ENCODE results near the gene ABCC12. TPM values are rescaled to one million over a fixed set of nuclear protein-coding genes. Genes with fewer than 3 reads are reported as not detected.

The ABCC12 gene
- total and polyA plus RNA-seq, 2 of the 8 experiments (the other 6 are each of a cell fraction or from before 2014, with no cell fraction given), result 0.05 TPM; not detected in 1

GRCh38 chr16:48136547-48137360, 19.0 kb downstream of the ABCC12 start:
- no peak overlapping the region for H3K4me2 ChIP-seq (ENCODE audit: insufficient read depth in 1 of 2, low read depth in 2 of 2, low read length in 2 of 2)
- H2BK15ac ChIP-seq (ENCODE audit: low read length), result no peak overlapping the region
- H3K56ac ChIP-seq (replicated peaks; ENCODE audit: insufficient read length, low read depth, low read length), result no peak overlapping the region
- no peak overlapping the region for H2AK5ac ChIP-seq (ENCODE audit: low read depth, low read length)
- no peak overlapping the region for H4K8ac ChIP-seq (ENCODE audit: extremely low read depth, insufficient read depth, low read length)
- H3K18ac ChIP-seq (ENCODE audit: extremely low read depth, low read length), result no peak overlapping the region
- H3K4ac ChIP-seq (replicated peaks; ENCODE audit: insufficient read length, low read depth, low read length), result no peak overlapping the region
- H3K23ac ChIP-seq (ENCODE audit: insufficient read length), result no peak overlapping the region
- H3K23me2 ChIP-seq (ENCODE audit: low read depth, low read length), result no peaks in the 10 kb centered on the region
- DNase-seq (ENCODE audit: low read depth in 1 of 2, low spot score in 2 of 2) (no peak), FAIRE-seq (no peak)
- no peak overlapping the region for H2BK5ac ChIP-seq (ENCODE audit: low read depth, low read length)
- H3K9me3 ChIP-seq (ENCODE audit: insufficient read depth in 2 of 2, low read depth in 1 of 2, low read length in 1 of 2), result no peaks in the 10 kb centered on the region
- no peaks in the 10 kb centered on the region for H3K79me2 ChIP-seq (ENCODE audit: control insufficient read depth in 1 of 2, insufficient read depth in 2 of 2, low read length in 2 of 2)
- H2BK20ac ChIP-seq (ENCODE audit: low read length), result no peak overlapping the region
- H3K9ac ChIP-seq (replicated peaks in 1 of 4; ENCODE audit: extremely low read depth in 1 of 4, low read depth in 3 of 4, low read length in 3 of 4), result no peak overlapping the region
- no peak overlapping the region for H4K91ac ChIP-seq (replicated peaks; ENCODE audit: insufficient read length, low read length)
- H3K36me3 ChIP-seq (ENCODE audit: control insufficient read depth in 2 of 4, insufficient read depth in 4 of 4, low read length in 3 of 4), result no peaks in the 10 kb centered on the region; a peak in 1 of 8 replicates
- H3K4me3 ChIP-seq (ENCODE audit: extremely low read depth in 1 of 4, insufficient read depth in 2 of 4, low read depth in 3 of 4, low read length in 4 of 4), result no peak overlapping the region
- H3K79me1 ChIP-seq (ENCODE audit: low read depth, low read length), result no peaks in the 10 kb centered on the region
- no peak overlapping the region for H3K27ac ChIP-seq (ENCODE audit: low read depth, low read length)
- H4K5ac ChIP-seq (ENCODE audit: insufficient read length, low read depth, low read length), result no peak overlapping the region
- H4K20me1 ChIP-seq (replicated peaks in 1 of 2; ENCODE audit: control insufficient read depth in 1 of 2, insufficient read depth in 2 of 2, low read length in 2 of 2), result no peaks in the 10 kb centered on the region
- CTCF ChIA-PET (ENCODE audit: partially characterized antibody), result interaction anchor here (0.9 to 1.8 kb wide), 6 partner anchors 12 to 24 kb away, joined by 3 to 9 read pairs (median 4); no protein-coding TSS in a partner anchor
- no peaks in the 10 kb centered on the region for H3K27me3 ChIP-seq (replicated peaks in 1 of 4; ENCODE audit: control insufficient read depth in 3 of 4, extremely low read depth in 1 of 4, insufficient read depth in 3 of 4, low read length in 3 of 4)
- H2BK120ac ChIP-seq (replicated peaks; ENCODE audit: low read depth, low read length), result no peak overlapping the region
- WGBS, 2 experiments (ENCODE audit: extremely low coverage in 1 of 2, insufficient coverage in 1 of 2, insufficient read length in 1 of 2, insufficient replicate concordance in 2 of 2, low coverage in 1 of 2, low lambda C conversion rate in 2 of 2, missing lambda C conversion rate in 1 of 2), result 89% methylated on average over 9 of the region's 9 CpGs; no CpG with 5 or more reads in 1 of the 2 experiments
- H2AFZ ChIP-seq (ENCODE audit: low read length), result no peak overlapping the region
- H2BK12ac ChIP-seq (ENCODE audit: low read depth, low read length), result no peak overlapping the region
- POLR2A ChIA-PET (ENCODE audit: partially characterized antibody), result no interaction called here
- H3K4me1 ChIP-seq (replicated peaks in 1 of 4; ENCODE audit: control insufficient read depth in 3 of 4, insufficient read depth in 4 of 4, low read length in 3 of 4), result no peaks in the 10 kb centered on the region
- no peak overlapping the region for H3K14ac ChIP-seq (ENCODE audit: insufficient read length)
- TF ChIP-seq SP1 (IDR thresholded peaks at IDR 0.05; ENCODE audit: low read depth, low read length), result no peak
- TF ChIP-seq BCL11A (IDR thresholded peaks at IDR 0.05; ENCODE audit: low read depth in 2 of 2, low read length in 2 of 2), result no peak
- TF ChIP-seq RAD21 (IDR thresholded peaks at IDR 0.05 in 1 of 2, conservative IDR thresholded peaks at IDR 0.05 in 1 of 2; ENCODE audit: low read depth in 2 of 2, low read length in 2 of 2), result no peak
- no peak for TF ChIP-seq EZH2 (IDR thresholded peaks at IDR 0.05; ENCODE audit: low read depth, low read length, severe bottlenecking)
- no peak for TF ChIP-seq HDAC2 (IDR thresholded peaks at IDR 0.05; ENCODE audit: borderline replicate concordance in 1 of 2, low read depth in 2 of 2, low read length in 2 of 2)
- TF ChIP-seq TEAD4 (IDR thresholded peaks at IDR 0.05; ENCODE audit: low read depth, low read length), result no peak
- TF ChIP-seq CEBPB (IDR thresholded peaks at IDR 0.05; ENCODE audit: low read depth, low read length), result no peak
- no peak for TF ChIP-seq SUZ12 (IDR thresholded peaks at IDR 0.05; ENCODE audit: low read length)
- TF ChIP-seq KDM4A (IDR thresholded peaks at IDR 0.05; ENCODE audit: low read depth, low read length, severe bottlenecking), result no peak
- no peak for TF ChIP-seq USF2 (IDR thresholded peaks at IDR 0.05; ENCODE audit: low read length)
- no peak for TF ChIP-seq YY1 (IDR thresholded peaks at IDR 0.05; ENCODE audit: low read depth, low read length)

Data from H1 (cell line).